Inflammatory macrophage (primary cell): ENCODE measurements around the gene HJV.

Experiments
- DNase-seq, 2 donors: peaks; one replicate each; pipeline ENCODE4 v3.0.0-alpha.2; 2020 to 2022

HJV gene

GRCh38 chr1:145974721-145975120 is 46.8 kb downstream of the HJV start:
- no peak for DNase-seq

GRCh38 chr1:145972580-145972979 is 49.0 kb downstream of the HJV start:
- peak in 1 of 2 donors; percentile 2 for DNase-seq
